GM20431 (cell line): ENCODE data around the gene DTNBP1.

Experiments
- in situ Hi-C: fragments of 300-500 bp; cut with MseI, MboI; formaldehyde crosslinking; loops from one replicate; pipeline ENCODE4 v1.15.0; 2020; ENCODE audit warnings: low sequenced_read_pairs; ENCODE audit not compliant: unreplicated experiment

Gene DTNBP1

GRCh38 chr6:15475261-15475660 is 187.6 kb downstream of the DTNBP1 start:
- in situ Hi-C loops = loop anchor here (25.0 kb wide), 1 partner anchor 1263 kb away; no protein-coding TSS in a partner anchor

DNA sequence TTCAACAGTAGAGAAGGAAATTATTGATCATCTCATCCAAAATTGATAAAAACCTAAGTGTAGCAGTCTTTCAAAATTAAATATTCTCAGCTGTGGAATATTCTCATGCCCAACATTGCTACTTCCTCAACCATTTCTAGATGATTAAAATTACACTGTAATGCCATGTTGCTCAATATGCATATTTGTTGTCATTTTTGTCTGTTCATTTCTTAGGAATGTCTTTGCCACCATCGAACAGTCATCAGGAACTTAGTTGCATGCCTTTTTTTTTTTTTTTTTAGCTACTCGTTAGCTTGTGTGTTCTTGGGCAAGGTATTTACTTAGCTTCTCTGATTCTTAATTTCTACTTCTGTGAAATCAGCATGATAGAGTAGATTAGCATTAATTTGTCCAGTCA is 188.6 kb downstream of the DTNBP1 start:
- in situ Hi-C loops = no loop called here

- in situ Hi-C loops = no loop called here
These were observed 189.1 kb downstream of the DTNBP1 start for GRCh38 chr6:15473741-15474161.

DNA sequence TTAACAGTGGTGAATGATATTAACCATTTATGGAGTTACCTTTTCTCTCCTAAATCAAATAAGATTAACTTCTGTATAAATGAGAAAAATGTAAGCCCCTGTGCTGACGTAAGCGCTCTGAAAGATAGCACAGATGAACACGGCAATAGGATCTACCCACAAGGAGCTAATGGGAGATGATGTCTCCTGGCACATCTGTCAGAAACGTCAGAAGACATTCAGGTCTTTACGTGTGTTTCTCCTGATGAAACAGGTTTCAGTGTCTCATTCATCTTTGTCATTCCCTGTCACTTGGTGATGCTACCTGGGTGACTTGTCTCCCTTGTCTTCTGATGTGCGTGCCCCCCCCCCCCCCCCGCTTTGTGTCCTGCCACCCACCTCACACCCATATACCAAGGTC is 189.7 kb downstream of the DTNBP1 start:
- in situ Hi-C loops = no loop called here
